ENCODE measurements around the gene HMOX1. TPM values are rescaled to one million over a fixed set of nuclear protein-coding genes. Genes with fewer than 3 reads are reported as not detected.

The HMOX1 gene
- total RNA-seq, 3 donors from 2014 or later (not counting 1 experiment from before 2014, with no cell fraction given): 7.5 to 61.6 (median 15.9) TPM

- TF ChIP-seq, protein P1, sequence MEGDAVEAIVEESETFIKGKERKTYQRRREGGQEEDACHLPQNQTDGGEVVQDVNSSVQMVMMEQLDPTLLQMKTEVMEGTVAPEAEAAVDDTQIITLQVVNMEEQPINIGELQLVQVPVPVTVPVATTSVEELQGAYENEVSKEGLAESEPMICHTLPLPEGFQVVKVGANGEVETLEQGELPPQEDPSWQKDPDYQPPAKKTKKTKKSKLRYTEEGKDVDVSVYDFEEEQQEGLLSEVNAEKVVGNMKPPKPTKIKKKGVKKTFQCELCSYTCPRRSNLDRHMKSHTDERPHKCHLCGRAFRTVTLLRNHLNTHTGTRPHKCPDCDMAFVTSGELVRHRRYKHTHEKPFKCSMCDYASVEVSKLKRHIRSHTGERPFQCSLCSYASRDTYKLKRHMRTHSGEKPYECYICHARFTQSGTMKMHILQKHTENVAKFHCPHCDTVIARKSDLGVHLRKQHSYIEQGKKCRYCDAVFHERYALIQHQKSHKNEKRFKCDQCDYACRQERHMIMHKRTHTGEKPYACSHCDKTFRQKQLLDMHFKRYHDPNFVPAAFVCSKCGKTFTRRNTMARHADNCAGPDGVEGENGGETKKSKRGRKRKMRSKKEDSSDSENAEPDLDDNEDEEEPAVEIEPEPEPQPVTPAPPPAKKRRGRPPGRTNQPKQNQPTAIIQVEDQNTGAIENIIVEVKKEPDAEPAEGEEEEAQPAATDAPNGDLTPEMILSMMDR (IDR thresholded peaks at IDR 0.05): no peak
- no peak overlapping the region for H3K27ac ChIP-seq (ENCODE audit: low read length)
- H3K27ac Mint-ChIP-seq: no peak overlapping the region
- no peak overlapping the region for H3K4me3 Mint-ChIP-seq
- H3K9me3 ChIP-seq (ENCODE audit: control insufficient read depth, insufficient read depth, low read length): no peaks in the 10 kb centered on the region
- H3K36me3 Mint-ChIP-seq: no peaks in the 10 kb centered on the region
- ATAC-seq (no peak), DNase-seq (no peak)
- no peak overlapping the region for H3K4me3 ChIP-seq (ENCODE audit: low read length)
- 93% methylated on average over 2 of the region's 3 CpGs for WGBS (ENCODE audit: insufficient coverage)
- no peaks in the 10 kb centered on the region for H3K9me3 Mint-ChIP-seq
- peaks cover 14 to 22% of the 10 kb centered on the region in 2 donors for H3K4me1 Mint-ChIP-seq
- no peaks in the 10 kb centered on the region for H3K27me3 Mint-ChIP-seq (ENCODE audit: low read depth in 2 of 2)
- H3K27me3 ChIP-seq (ENCODE audit: control insufficient read depth, insufficient read depth, low read length): no peaks in the 10 kb centered on the region
- H3K4me1 ChIP-seq (ENCODE audit: control insufficient read depth, insufficient read depth, low read length): peaks cover 16% of the 10 kb centered on the region
- intact Hi-C loops (cut with micrococcal nuclease): loop anchor here (10.0 kb wide), 1 partner anchor 79 kb away; no protein-coding TSS in a partner anchor
- H3K36me3 ChIP-seq (ENCODE audit: control insufficient read depth, insufficient read depth, low read length): no peaks in the 10 kb centered on the region
Observed at GRCh38 chr22:35383679-35384071, 2.8 kb downstream of the HMOX1 start.

GRCh38 chr22:35384527-35384926 lies 3.6 kb downstream of the HMOX1 start:
- Histone ChIP-seq H3K27ac (ENCODE audit: low read length) (no peak overlapping the region), H3K4me1 (ENCODE audit: control insufficient read depth, insufficient read depth, low read length) (peaks cover 16% of the 10 kb centered on the region), H3K27me3 (ENCODE audit: control insufficient read depth, insufficient read depth, low read length) (no peaks in the 10 kb centered on the region), H3K4me3 (ENCODE audit: low read length) (no peak overlapping the region), H3K36me3 (ENCODE audit: control insufficient read depth, insufficient read depth, low read length) (no peaks in the 10 kb centered on the region), H3K9me3 (ENCODE audit: control insufficient read depth, insufficient read depth, low read length) (no peaks in the 10 kb centered on the region)
- TF ChIP-seq, protein P1 (IDR thresholded peaks at IDR 0.05): no peak
- ATAC-seq (no peak), DNase-seq (no peak)
- WGBS (ENCODE audit: insufficient coverage): 86% methylated on average over 4 of the region's 4 CpGs
- Mint-ChIP-seq H3K9me3 (no peaks in the 10 kb centered on the region), H3K27me3 (ENCODE audit: low read depth in 2 of 2) (no peaks in the 10 kb centered on the region), H3K4me3 (no peak overlapping the region), H3K4me1 (peaks cover 14 to 22% of the 10 kb centered on the region in 2 donors), H3K36me3 (no peaks in the 10 kb centered on the region), H3K27ac (no peak overlapping the region)
- intact Hi-C loops (cut with micrococcal nuclease): loop anchor here (10.0 kb wide), 1 partner anchor 80 kb away; no protein-coding TSS in a partner anchor

DNA sequence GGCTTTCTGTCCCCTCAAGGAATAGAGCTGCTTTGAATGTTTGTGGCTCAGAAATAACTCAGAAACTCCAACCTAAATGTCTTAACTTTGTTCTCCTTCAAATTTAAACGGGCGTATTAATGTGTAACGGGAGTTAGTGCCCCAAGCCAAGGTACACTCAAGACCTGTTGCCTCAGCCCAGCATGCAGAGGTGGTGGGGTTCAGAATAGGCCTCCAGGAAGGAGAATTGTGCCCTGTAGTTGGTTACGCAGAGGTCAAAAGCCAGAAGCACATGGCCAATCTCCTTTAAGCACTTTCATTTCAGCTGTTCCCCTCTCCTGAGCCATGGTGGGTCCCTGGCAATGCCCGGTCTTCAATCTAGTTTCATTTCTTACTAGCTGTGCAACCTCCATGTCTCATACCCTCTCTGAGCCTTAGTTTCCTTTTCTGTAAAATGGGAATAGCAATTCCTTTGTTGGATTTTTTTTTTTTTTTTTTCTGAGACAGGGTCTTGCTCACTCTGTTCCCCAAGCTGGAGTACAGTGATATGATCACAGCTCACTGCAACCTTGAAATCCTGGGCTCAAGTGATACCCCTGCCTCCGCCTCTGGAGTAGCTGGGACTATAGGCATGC lies 4.2 kb downstream of the HMOX1 start:
- H3K27me3 ChIP-seq (ENCODE audit: control insufficient read depth, insufficient read depth, low read length): no peaks in the 10 kb centered on the region
- Mint-ChIP-seq H3K27ac (no peak overlapping the region), H3K27me3 (ENCODE audit: low read depth in 2 of 2) (no peaks in the 10 kb centered on the region), H3K9me3 (no peaks in the 10 kb centered on the region), H3K4me3 (no peak overlapping the region), H3K36me3 (no peaks in the 10 kb centered on the region), H3K4me1 (peaks cover 13 to 20% of the 10 kb centered on the region in 2 donors)
- H3K27ac ChIP-seq (ENCODE audit: low read length): no peak overlapping the region
- no peak for ATAC-seq
- H3K36me3 ChIP-seq (ENCODE audit: control insufficient read depth, insufficient read depth, low read length): no peaks in the 10 kb centered on the region
- WGBS (ENCODE audit: insufficient coverage): 87% methylated on average over 6 of the region's 6 CpGs
- intact Hi-C loops (cut with micrococcal nuclease): loop anchor here (10.0 kb wide), 1 partner anchor 80 kb away; no protein-coding TSS in a partner anchor
- TF ChIP-seq, protein P1 (IDR thresholded peaks at IDR 0.05): no peak
- H3K9me3 ChIP-seq (ENCODE audit: control insufficient read depth, insufficient read depth, low read length): no peaks in the 10 kb centered on the region
- peaks cover 15% of the 10 kb centered on the region for H3K4me1 ChIP-seq (ENCODE audit: control insufficient read depth, insufficient read depth, low read length)
- no peak for DNase-seq
- H3K4me3 ChIP-seq (ENCODE audit: low read length): no peak overlapping the region
